ENCODE results near the gene PRR30.

Gene PRR30

GRCh38 chr2:27162151-27163121 lies 23.2 kb upstream of the PRR30 start:
- no peak for DNase-seq (ENCODE audit: low spot score)
- no peak for TF ChIP-seq CTCF (IDR thresholded peaks at IDR 0.05; ENCODE audit: extremely low read depth, missing control alignments)

GRCh38 chr2:27160191-27160590 lies 21.0 kb upstream of the PRR30 start:
- no peak for TF ChIP-seq CTCF (IDR thresholded peaks at IDR 0.05; ENCODE audit: extremely low read depth, missing control alignments)

GRCh38 chr2:27159271-27159670 lies 20.1 kb upstream of the PRR30 start:
- no peak for DNase-seq (ENCODE audit: low spot score)
- no peak for TF ChIP-seq CTCF (IDR thresholded peaks at IDR 0.05; ENCODE audit: extremely low read depth, missing control alignments)

More at GRCh38 chr2:27160191-27160590, 21.0 kb upstream of the PRR30 start:
- DNase-seq (ENCODE audit: low spot score) = no peak

- DNase-seq (ENCODE audit: low spot score) = no peak
- TF ChIP-seq CTCF (IDR thresholded peaks at IDR 0.05; ENCODE audit: extremely low read depth, missing control alignments) = no peak
Measured at GRCh38 chr2:27158468-27158867, 19.3 kb upstream of the PRR30 start.

GRCh38 chr2:27155069-27155520 lies 15.9 kb upstream of the PRR30 start:
- no peak for DNase-seq (ENCODE audit: low spot score)
- TF ChIP-seq CTCF (IDR thresholded peaks at IDR 0.05; ENCODE audit: extremely low read depth, missing control alignments) = no peak

- TF ChIP-seq CTCF (IDR thresholded peaks at IDR 0.05; ENCODE audit: extremely low read depth, missing control alignments) = no peak
- no peak for DNase-seq (ENCODE audit: low spot score)
Measured at GRCh38 chr2:27154488-27154887, 15.3 kb upstream of the PRR30 start.

- DNase-seq (ENCODE audit: low spot score) = no peak
- no peak for TF ChIP-seq CTCF (IDR thresholded peaks at IDR 0.05; ENCODE audit: extremely low read depth, missing control alignments)
Measured at GRCh38 chr2:27152796-27153464, 13.7 kb upstream of the PRR30 start.
